RKO (cell line): ENCODE results near the gene HIVEP3.

ENCODE experiments used
- DNase-seq: peaks from one replicate; pipeline ENCODE4 v3.0.0-alpha.2; 2016; ENCODE audit warnings: low spot score

The HIVEP3 gene

DNA sequence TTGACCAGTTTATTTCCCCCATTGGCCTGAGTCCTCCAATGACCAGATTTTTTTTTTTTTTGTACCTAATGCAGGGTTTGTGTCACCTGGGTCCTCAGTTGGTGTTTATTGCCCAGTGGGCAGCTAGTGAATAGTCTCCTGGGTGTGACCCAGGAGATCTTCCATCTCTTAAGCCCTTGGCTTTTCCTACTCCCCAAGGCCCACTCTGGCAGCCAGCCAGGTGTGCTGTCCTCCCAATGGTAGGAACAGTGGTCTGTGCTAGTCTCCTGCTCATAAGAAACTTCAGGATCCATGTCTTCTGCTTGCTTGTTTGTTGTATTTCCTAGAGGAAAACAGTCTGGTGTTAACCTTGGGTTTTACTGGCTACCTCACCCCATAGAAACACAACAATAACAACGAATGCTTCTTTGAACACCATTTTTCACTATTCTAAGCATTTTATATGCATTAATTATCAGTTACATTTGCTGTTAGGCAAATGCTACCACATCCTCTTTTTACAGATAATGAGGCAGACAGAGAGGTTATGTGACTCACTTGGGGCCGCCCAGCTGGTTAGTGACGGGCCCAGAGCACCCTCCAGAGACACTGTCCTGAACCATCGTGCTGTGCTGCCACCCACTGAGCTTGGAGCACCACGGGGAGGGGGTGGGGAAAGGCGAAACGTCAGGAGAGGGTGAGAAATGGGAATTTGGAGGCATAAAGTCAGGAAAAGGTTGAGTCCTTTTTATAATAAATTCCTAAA, 107.5 kb downstream of the HIVEP3 start:
- no peak for DNase-seq

DNA sequence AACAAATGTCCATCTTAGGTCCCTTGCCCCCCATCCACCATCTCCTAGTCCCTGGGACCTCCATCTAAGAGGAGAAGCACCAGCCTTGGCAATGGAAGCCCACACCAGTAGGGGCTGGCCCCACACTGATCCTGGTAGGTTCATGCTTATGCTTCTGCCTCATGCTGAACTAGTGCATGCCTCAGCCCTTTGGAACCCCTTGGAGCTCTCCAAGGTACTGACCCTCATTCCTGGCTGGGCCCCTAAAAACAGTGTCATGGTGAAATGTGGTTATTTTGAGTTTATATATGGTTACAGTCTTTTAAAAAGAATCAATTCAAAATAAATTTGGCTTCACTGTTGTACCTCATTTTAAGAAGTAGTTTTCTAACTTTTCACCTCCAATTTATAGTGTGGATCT, 108.3 kb downstream of the HIVEP3 start:
- DNase-seq, result peak; percentile 61

- no peak for DNase-seq
These were observed 109.0 kb downstream of the HIVEP3 start for GRCh38 chr1:41809692-41810091.

- DNase-seq, result no peak
These were observed 111.3 kb downstream of the HIVEP3 start for GRCh38 chr1:41807390-41807789.

DNA sequence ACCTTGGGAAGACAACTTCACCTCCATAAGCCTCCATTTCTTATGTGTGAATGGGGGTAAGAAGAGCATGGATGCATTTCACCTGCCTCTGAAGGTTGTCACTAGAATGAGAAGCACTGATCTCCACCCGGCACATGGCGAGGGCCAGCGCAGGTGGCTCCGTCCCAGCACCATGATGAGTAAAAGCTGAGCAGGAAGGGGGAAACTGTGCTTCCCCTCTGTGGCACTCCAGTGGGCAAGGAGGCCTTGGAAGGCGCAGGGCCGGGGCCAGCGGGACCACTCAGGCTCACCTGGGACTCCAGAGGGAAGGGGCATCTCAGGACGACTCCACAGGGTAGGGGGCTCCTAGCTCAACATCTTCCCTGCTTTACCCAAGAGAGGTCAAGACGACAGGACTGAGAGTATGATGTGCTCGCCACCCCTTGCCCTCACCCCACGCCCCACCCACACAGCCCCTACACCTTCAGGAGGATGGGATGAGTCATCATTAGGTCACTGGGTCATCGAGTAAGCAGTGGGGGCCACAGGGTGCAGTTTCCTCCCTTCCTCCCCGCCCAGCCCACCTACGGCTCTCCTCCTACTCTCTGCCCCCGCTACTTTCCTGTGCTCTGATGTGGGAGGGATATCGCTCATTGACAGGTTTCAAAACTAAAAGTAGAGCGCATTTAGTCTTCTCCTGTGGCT, 112.1 kb downstream of the HIVEP3 start:
- no peak for DNase-seq

DNA sequence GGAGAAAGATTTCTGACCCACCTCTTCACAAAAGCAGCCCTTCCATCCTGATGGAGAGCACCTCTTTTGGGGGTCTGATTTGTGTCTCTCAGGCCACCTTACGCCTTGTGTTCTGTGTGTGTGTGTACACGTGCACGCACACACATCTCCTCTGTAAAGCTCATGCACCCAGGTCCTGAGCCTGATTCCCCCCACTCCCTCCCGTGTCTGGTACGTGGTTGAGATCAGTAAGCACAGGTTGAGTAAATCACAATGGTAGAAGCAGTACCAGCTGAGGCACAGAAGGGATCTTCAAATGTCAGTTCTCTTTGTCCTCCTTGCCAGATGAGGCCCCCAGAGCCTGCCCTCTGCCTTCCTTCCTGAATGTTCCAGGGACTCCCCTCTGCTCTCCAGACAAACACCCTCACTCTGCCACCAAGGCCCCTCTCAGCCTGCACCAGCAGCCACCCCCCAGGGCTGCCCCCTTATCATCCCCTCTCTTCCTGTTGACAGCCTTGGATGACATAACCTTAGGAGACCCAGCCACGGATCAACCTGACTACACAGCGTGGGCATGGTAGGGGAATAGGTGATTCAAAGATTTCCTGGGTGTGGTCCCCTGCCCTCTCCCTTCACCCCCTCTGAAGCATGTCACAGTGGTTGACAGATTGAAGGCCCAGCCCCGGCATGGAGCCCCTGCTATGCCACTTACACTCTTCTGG, 112.8 kb downstream of the HIVEP3 start:
- DNase-seq, result no peak

DNA sequence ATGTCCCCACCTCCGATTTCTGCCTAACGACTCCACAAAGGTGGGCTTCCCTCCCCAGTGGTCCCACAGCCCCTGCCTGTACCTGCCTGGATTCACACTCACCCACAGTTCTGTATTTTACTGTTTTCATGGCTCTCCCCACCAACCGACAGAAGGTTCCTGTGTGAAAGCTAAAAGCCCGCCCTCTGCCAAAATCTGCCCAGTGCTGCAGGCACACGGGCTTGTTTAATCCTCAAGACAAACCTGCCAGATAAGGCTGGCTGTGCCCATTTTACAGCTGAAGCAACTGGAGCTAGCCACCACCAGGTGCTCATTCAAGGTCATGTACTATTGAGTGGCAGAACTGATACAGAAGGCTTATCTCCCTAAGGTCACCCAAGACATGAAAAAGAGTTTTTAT, 114.5 kb downstream of the HIVEP3 start:
- DNase-seq, result no peak

GRCh38 chr1:41803656-41804055, 115.1 kb downstream of the HIVEP3 start:
- no peak for DNase-seq

- no peak for DNase-seq
These were observed 115.9 kb downstream of the HIVEP3 start for GRCh38 chr1:41802532-41803501.

DNA sequence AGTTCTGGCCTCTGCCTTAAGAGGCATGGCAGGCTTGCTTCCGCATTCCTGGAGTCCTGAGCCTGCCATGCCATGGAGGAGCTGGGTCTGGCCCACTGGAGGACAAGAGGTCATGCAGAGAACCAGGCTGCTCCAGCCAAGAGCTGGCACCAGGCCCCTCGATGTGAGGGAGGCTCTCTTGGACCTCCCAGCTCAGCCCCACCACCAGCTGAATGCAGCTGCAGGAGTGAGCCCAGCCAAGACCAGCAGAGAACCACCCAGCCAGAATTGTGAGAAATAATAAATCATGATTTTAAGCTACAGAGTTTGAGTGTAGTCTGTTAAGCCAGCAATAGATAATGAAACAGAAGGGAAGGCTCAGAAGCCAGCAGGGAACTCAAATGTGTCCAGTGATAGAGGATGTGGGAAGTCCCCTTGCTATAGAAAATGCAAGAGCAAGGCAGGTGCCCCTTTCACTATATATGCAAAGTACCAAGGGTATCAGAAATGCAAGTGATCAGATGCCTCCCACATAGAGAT, 118.4 kb downstream of the HIVEP3 start:
- no peak for DNase-seq

- DNase-seq, result peak; percentile 15
These were observed 119.0 kb downstream of the HIVEP3 start for GRCh38 chr1:41799723-41800122.

DNA sequence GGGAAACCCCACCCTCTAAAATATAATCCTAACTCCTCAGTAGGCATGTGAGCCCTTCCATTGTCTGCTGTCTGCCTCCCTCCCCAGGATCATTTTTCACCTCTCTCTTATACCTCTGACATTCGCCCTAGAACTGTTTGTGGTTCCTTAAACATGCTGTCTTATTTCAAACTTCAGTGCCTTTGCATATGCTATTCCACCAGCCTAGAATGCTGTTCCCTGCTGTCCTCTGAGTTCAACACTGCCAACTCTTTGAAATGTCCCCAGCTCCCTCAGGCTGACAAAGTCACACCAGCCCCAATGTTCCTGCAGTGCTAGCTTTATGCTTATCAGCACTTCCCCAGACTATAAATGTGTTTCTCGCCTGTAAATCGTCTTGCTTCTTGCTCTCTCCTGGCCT, 119.5 kb downstream of the HIVEP3 start:
- no peak for DNase-seq

DNA sequence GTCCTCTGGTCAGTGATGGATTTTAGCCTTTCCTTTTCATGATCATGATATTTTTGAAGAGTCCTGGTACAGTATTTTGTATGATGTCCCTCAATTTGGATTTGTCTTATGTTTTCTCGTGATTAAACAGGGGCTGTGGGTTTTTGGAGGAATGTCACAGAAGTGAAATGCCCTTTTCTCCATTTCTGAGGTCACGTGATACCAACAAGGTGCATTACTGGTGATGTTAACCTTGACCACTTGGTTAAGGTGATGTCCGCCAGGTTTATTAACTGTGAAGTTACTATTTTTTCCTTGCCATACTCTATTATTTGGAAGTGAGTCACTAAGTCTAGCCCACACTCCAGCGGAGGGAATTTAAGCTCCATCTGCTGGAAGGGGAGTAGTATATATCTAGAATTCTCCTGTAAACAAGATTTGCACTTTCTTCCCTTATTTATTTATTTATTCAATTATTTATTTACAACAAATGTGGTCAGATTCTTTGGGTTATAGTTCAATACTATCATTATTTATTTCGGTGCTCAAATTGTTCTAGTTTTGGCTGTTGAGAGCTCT, 123.4 kb downstream of the HIVEP3 start:
- DNase-seq, result peak; percentile 67

GRCh38 chr1:41794031-41794430, 124.7 kb downstream of the HIVEP3 start:
- DNase-seq, result no peak

DNA sequence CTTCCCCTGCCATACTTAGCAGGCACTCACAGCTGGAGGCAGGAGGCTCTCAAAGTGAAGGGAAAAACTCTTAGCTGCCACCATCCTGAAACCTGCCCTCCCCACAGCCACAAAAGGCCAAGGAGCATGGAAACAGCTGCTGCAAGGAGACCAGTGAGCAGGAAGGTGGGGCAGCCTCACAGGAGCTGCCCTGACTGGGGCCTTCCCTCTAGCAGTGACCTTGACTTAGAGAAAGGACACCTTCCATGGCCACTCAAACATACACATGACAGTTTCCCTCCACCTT, 126.3 kb downstream of the HIVEP3 start:
- no peak for DNase-seq

DNA sequence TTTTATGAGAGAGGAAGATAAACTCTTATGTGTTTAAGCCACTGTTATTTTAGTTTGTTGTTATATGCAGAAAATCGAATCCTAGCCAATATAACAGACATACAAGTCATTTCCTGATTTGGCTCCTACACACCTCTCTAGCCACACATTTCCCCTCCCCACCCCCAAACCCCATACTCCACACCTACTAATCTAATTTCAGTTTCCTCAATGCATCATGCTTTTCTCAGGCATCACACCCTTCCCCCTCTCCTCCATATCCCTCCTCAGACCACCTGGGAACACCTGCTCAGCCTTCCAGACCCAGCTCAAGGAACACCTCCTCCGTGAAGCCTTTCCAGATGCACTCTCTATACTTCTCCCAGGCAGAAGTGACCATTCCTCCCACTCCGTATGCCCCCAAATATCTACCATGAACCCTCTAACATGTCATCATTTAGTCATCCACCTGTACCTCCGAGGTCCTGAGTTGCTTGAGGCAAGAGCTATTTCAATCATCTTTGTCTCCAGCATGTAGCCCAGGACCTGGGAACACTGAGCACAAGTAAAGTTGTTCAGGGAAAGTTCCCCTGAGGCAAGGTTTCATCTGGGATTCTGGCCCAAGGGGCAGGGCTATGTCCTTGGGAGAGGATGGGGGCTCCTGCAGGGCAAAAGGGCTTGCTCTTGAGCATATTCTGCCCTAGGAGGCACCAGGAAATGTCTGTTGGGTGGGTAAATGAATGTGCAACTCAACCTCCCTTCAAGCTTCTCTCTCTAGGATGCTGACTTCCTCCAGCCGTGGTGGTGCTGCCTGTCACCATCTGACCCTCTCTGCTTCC, 126.8 kb downstream of the HIVEP3 start:
- DNase-seq, result no peak

- no peak for DNase-seq
These were observed 128.4 kb downstream of the HIVEP3 start for GRCh38 chr1:41790351-41790750.

DNA sequence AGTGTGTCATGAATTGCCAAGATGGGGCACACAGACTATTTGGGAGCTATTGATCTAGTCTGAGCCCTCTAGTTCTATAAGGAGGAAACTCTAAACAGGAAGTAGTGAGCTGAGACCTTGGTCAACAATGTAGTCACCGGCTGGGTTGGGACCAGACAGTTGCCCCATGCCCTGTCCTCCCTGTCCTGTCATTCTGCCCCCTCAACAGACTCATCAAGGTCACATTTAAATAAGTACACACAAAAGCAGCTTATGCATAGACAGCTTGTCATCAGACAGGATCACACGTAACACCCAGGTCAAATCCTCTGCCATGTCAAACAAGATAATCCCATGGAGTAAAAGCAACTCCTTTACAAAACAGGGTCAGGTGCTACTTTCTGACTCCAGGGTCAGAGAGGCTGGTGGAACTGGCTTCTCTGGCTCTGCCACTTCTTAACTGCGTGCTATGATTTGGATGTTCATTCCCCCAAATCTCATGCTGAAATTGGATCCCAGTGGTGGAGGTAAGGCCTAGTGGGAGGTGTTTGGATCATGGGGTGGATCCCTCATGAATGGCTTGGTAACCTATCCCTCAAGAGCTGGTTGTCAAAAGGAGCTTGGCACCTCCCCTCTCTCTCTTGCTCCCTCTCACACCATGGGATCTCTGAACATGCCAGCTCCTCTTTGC, 128.9 kb downstream of the HIVEP3 start:
- DNase-seq, result no peak

DNA sequence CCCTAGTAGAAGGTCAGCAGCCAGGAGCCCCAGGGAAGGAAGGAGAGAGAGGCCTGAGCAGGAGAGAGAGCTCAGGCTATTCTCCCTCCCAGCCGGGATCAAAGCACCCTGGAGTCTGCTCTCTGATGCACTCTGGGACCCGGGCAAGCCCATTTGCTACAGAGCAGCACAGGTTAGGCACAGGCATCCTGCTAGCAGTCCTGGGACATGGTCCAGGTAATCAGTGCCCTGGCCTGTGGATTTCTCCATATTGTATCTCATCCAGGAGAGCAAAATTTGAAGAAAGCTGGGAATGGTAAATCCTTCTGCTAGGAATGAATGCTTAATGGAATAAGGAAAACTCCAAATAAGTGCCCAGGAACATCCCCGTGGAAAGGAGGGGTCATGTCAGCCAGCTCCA, 130.3 kb downstream of the HIVEP3 start:
- no peak for DNase-seq
